ENCODE results near the gene LDLRAP1.

GRCh38 chr1:25568090-25568833 lies 24.9 kb downstream of the LDLRAP1 start:
- TF ChIP-seq, protein P1, sequence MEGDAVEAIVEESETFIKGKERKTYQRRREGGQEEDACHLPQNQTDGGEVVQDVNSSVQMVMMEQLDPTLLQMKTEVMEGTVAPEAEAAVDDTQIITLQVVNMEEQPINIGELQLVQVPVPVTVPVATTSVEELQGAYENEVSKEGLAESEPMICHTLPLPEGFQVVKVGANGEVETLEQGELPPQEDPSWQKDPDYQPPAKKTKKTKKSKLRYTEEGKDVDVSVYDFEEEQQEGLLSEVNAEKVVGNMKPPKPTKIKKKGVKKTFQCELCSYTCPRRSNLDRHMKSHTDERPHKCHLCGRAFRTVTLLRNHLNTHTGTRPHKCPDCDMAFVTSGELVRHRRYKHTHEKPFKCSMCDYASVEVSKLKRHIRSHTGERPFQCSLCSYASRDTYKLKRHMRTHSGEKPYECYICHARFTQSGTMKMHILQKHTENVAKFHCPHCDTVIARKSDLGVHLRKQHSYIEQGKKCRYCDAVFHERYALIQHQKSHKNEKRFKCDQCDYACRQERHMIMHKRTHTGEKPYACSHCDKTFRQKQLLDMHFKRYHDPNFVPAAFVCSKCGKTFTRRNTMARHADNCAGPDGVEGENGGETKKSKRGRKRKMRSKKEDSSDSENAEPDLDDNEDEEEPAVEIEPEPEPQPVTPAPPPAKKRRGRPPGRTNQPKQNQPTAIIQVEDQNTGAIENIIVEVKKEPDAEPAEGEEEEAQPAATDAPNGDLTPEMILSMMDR (IDR thresholded peaks at IDR 0.05) = no peak
- TF ChIP-seq POLR2AphosphoS5 (IDR thresholded peaks at IDR 0.05) = peak; percentile 25 to 68 (median 32)
